Muscle layer of colon (tissue), 2 donors: ENCODE results near the gene NPSR1.
"Not testable (repeated sequence)": the region's sequence is repeated elsewhere in the genome, so short reads cannot be mapped to it uniquely, and the experiment has no call there.

Source experiments
- H3K27ac ChIP-seq: one replicate; pipeline ENCODE4 v1.7.0; 2013; ENCODE audit warnings: low read depth, mild to moderate bottlenecking, low read length, moderate library complexity
- H3K27me3 ChIP-seq, 2 donors: one replicate each; pipeline ENCODE4 v1.7.0; 2013; ENCODE audit warnings: low read length in 2 of 2, mild to moderate bottlenecking in 2 of 2; ENCODE audit not compliant: insufficient read depth in 2 of 2, control insufficient read depth in 1 of 2
- H3K36me3 ChIP-seq: one replicate; pipeline ENCODE4 v1.7.0; 2013; ENCODE audit warnings: mild to moderate bottlenecking, low read length; ENCODE audit not compliant: insufficient read depth
- H3K4me1 ChIP-seq: one replicate; pipeline ENCODE4 v1.7.0; 2013; ENCODE audit warnings: mild to moderate bottlenecking, low read length; ENCODE audit not compliant: insufficient read depth
- H3K4me3 ChIP-seq, 2 donors: one replicate each; pipeline ENCODE4 v1.7.0; 2013; ENCODE audit warnings: low read length in 2 of 2, low read depth in 1 of 2, mild to moderate bottlenecking in 1 of 2, moderate library complexity in 1 of 2
- H3K9ac ChIP-seq: one replicate; pipeline ENCODE4 v1.7.0; 2013; ENCODE audit warnings: low read length
- H3K9me3 ChIP-seq: one replicate; pipeline ENCODE4 v1.7.0; 2013; ENCODE audit warnings: mild to moderate bottlenecking, low read length
- donor health status: abdominal sarcoma.
- donor health status: Adenocarcinoma of cecum.

NPSR1 gene

DNA sequence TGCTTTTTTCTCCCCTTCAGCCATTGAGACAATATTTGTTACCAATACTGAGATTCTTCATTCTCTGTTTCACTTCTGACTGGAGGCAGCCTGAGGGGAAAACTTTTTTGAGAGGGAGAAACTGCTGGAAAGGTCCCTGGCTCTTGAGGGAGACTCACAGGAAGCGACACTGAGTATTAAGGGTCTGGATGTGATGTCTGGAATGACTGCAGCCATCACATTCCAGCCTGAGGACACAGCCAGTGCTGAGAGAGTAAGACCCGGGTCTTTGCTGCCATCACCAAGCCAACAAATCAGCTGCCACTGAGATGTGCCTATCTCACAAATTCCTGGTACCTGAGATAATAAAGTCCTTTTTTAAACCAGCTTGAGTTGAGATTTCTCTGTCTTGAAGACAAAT is 221.9 kb downstream of the NPSR1 start:
- H3K36me3 ChIP-seq, result no peaks in the 10 kb centered on the region
- no peak overlapping the region for H3K9ac ChIP-seq
- no peak overlapping the region for H3K4me3 ChIP-seq
- no peaks in the 10 kb centered on the region for H3K9me3 ChIP-seq
- H3K4me1 ChIP-seq, result no peaks in the 10 kb centered on the region
- no peaks in the 10 kb centered on the region for H3K27me3 ChIP-seq
- no peak overlapping the region for H3K27ac ChIP-seq

- not testable (repeated sequence) for H3K27me3 ChIP-seq, H3K4me1 ChIP-seq, H3K4me3 ChIP-seq, H3K9ac ChIP-seq, H3K9me3 ChIP-seq, H3K36me3 ChIP-seq, H3K27ac ChIP-seq
Measured at GRCh38 chr7:34883855-34884254, 225.8 kb downstream of the NPSR1 start.

- Histone ChIP-seq H3K27ac (no peak overlapping the region), H3K27me3 (no peaks in the 10 kb centered on the region), H3K9me3 (no peaks in the 10 kb centered on the region), H3K9ac (no peak overlapping the region), H3K4me3 (no peak overlapping the region), H3K36me3 (no peaks in the 10 kb centered on the region), H3K4me1 (no peaks in the 10 kb centered on the region)
Measured at GRCh38 chr7:34886856-34887255, 228.8 kb downstream of the NPSR1 start.

DNA sequence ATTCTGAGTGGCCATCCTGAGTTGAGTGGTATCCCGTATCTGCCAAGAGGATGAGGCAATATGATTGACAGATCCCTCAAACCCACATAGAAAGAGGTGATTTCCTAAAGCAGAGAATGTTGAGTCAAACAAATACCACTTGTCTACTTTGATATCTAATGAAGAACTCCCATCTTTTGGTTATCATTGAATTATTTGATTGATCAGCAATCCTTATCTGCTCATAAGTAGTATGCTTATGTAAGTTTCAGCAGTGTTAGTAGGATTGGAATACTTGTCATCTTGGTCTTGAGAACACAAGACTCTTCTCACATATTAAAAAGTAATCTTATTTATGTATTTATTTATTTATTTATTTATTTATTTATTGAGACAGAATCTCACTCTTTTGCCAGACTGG is 231.9 kb downstream of the NPSR1 start:
- H3K27me3 ChIP-seq, result no peaks in the 10 kb centered on the region
- H3K4me3 ChIP-seq, result no peak overlapping the region
- no peaks in the 10 kb centered on the region for H3K4me1 ChIP-seq
- no peaks in the 10 kb centered on the region for H3K9me3 ChIP-seq
- H3K9ac ChIP-seq, result no peak overlapping the region
- H3K36me3 ChIP-seq, result no peaks in the 10 kb centered on the region
- H3K27ac ChIP-seq, result no peak overlapping the region

DNA sequence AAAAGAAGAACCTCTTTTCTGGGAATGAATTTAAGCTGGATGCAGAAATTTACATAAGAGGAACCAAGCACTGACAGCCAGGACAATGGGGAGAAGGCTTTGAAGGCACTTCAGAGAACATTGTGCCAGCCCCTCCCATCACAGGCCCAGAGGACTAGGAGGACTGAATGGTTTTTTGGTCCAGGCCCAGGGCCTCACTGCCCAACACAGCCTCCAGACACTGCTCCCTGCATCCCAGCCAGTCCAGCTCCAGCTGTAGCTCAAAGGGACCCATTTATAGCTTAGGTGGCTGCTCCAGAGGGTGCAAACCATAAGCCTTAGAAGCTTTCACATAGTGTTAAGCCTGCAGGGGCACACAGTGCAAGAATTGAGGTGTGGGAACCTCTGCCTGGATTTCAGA is 237.2 kb downstream of the NPSR1 start:
- Histone ChIP-seq H3K9ac (no peak overlapping the region), H3K4me3 (no peak overlapping the region), H3K36me3 (no peaks in the 10 kb centered on the region), H3K27me3 (no peaks in the 10 kb centered on the region), H3K4me1 (no peaks in the 10 kb centered on the region), H3K9me3 (no peaks in the 10 kb centered on the region), H3K27ac (no peak overlapping the region)
